Cardiac fibroblast (primary cell): ENCODE results near the gene FBXW9.

Experiments
- DNase-seq, 2 donors: peaks; one replicate each; pipeline versions ENCODE4 v3.0.0 to v3.0.0-alpha.2; 2010; ENCODE audit warnings: low read depth in 2 of 2
- H3K4me3 ChIP-seq, 2 donors: replicated peaks in 1 of 2; 1 replicate in 1 of 2; 2 replicates in 1 of 2; pipeline ENCODE4 v1.5.1; 2011; ENCODE audit warnings: low read depth in 2 of 2, low read length in 2 of 2, mild to moderate bottlenecking in 2 of 2, moderate library complexity in 1 of 2
- CTCF ChIP-seq: IDR thresholded peaks from one replicate; pipeline ENCODE4 v1.5.1; 2011; ENCODE audit warnings: low read depth, mild to moderate bottlenecking, low read length, inconsistent platforms

The FBXW9 gene

GRCh38 chr19:12676928-12677327 is 19.5 kb downstream of the FBXW9 start:
- TF ChIP-seq CTCF: no peak

GRCh38 chr19:12676384-12676792 is 20.0 kb downstream of the FBXW9 start:
- DNase-seq: peak; percentile 82 to 84
- TF ChIP-seq CTCF: peak; percentile 88
- H3K4me3 ChIP-seq: no peak overlapping the region

More at GRCh38 chr19:12676928-12677327, 19.5 kb downstream of the FBXW9 start:
- no peak overlapping the region for H3K4me3 ChIP-seq
- no peak for DNase-seq

GRCh38 chr19:12675940-12676339 is 20.5 kb downstream of the FBXW9 start:
- TF ChIP-seq CTCF: no peak
- H3K4me3 ChIP-seq: no peak overlapping the region
- DNase-seq: no peak

GRCh38 chr19:12675399-12675798 is 21.0 kb downstream of the FBXW9 start:
- H3K4me3 ChIP-seq: no peak overlapping the region
- DNase-seq: no peak
- TF ChIP-seq CTCF: no peak

GRCh38 chr19:12672744-12673143 is 23.7 kb downstream of the FBXW9 start:
- no peak for DNase-seq

GRCh38 chr19:12670159-12670928 is 26.1 kb downstream of the FBXW9 start:
- DNase-seq: no peak
- H3K4me3 ChIP-seq: peak overlapping the region; percentile 96 to 98
- no peak for TF ChIP-seq CTCF

More at GRCh38 chr19:12672744-12673143, 23.7 kb downstream of the FBXW9 start:
- no peak overlapping the region for H3K4me3 ChIP-seq
- TF ChIP-seq CTCF: no peak
